Stimulated activated CD8-positive, alpha-beta memory T cell treated with anti-CD3 and anti-CD28 coated beads, Interleukin-4, amount 100 ng/mL, for 48 hours (primary cell): ENCODE results near the gene IQCE.
"Not testable (repeated sequence)": the region's sequence is repeated elsewhere in the genome, so short reads cannot be mapped to it uniquely, and the experiment has no call there.

Source experiments
- DNase-seq: peaks from one replicate; pipeline ENCODE4 v3.0.0-alpha.2; 2020

IQCE gene

GRCh38 chr7:2534214-2534613, 24.6 kb upstream of the IQCE start:
- DNase-seq: not testable (repeated sequence)

GRCh38 chr7:2535872-2536627, 22.7 kb upstream of the IQCE start:
- not testable (repeated sequence) for DNase-seq

GRCh38 chr7:2537981-2538851, 20.6 kb upstream of the IQCE start:
- DNase-seq: no peak

- DNase-seq: no peak
These were observed 19.5 kb upstream of the IQCE start for GRCh38 chr7:2539031-2539911.

GRCh38 chr7:2540133-2540532, 18.6 kb upstream of the IQCE start:
- DNase-seq: no peak

GRCh38 chr7:2540641-2541051, 18.1 kb upstream of the IQCE start:
- DNase-seq: no peak

- DNase-seq: no peak
These were observed 17.3 kb upstream of the IQCE start for GRCh38 chr7:2541291-2542010.

- no peak for DNase-seq
These were observed 16.5 kb upstream of the IQCE start for GRCh38 chr7:2542011-2542915.

GRCh38 chr7:2542916-2543871, 15.6 kb upstream of the IQCE start:
- no peak for DNase-seq

- DNase-seq: no peak
These were observed 14.1 kb upstream of the IQCE start for GRCh38 chr7:2544541-2545188.

GRCh38 chr7:2545746-2546425, 12.9 kb upstream of the IQCE start:
- DNase-seq: no peak

GRCh38 chr7:2546776-2547586, 11.8 kb upstream of the IQCE start:
- DNase-seq: no peak

GRCh38 chr7:2551418-2551817, 7.4 kb upstream of the IQCE start:
- DNase-seq: no peak

- DNase-seq: no peak
These were observed 5.7 kb upstream of the IQCE start for GRCh38 chr7:2553108-2553507.

GRCh38 chr7:2553831-2554581, 4.8 kb upstream of the IQCE start:
- DNase-seq: no peak

GRCh38 chr7:2554661-2555111, 4.1 kb upstream of the IQCE start:
- no peak for DNase-seq
